Liver (tissue), 9 donors: ENCODE data around the gene EXOC6B. TPM values are rescaled to one million over a fixed set of nuclear protein-coding genes. Genes with fewer than 3 reads are reported as not detected.

ENCODE experiments used
- DNase-seq: peaks from one replicate; pipeline ENCODE4 v3.0.0-alpha.2; 2017; ENCODE audit warnings: low spot score
- H3K27ac ChIP-seq, 2 donors: one replicate each; pipeline ENCODE4 v1.7.0; 2013; ENCODE audit warnings: inconsistent platforms in 2 of 2, low read length in 2 of 2, control low read depth in 1 of 2, low read depth in 1 of 2, mild to moderate bottlenecking in 1 of 2
- H3K27me3 ChIP-seq, 4 donors: one replicate each; pipeline versions ENCODE4 v1.6.1 to v1.7.0; 2013; ENCODE audit warnings: low read length in 3 of 4, inconsistent platforms in 1 of 4, mild to moderate bottlenecking in 1 of 4, moderate library complexity in 1 of 4; ENCODE audit not compliant: control insufficient read depth in 4 of 4, insufficient read depth in 4 of 4
- H3K36me3 ChIP-seq, 4 donors: one replicate each; pipeline versions ENCODE4 v1.6.1 to v1.7.0; 2013; ENCODE audit warnings: low read length in 3 of 4, mild to moderate bottlenecking in 3 of 4, low read depth in 1 of 4, moderate library complexity in 1 of 4; ENCODE audit not compliant: control insufficient read depth in 4 of 4, insufficient read depth in 3 of 4
- H3K4me1 ChIP-seq, 4 donors: one replicate each; pipeline versions ENCODE4 v1.6.1 to v1.7.0; 2013; ENCODE audit warnings: low read length in 3 of 4, mild to moderate bottlenecking in 3 of 4, moderate library complexity in 1 of 4; ENCODE audit not compliant: control insufficient read depth in 4 of 4, insufficient read depth in 4 of 4
- H3K4me3 ChIP-seq, 3 donors: one replicate each; pipeline versions ENCODE4 v1.6.1 to v1.7.0; 2013; ENCODE audit warnings: low read length in 3 of 3, control low read depth in 1 of 3, low read depth in 1 of 3, mild to moderate bottlenecking in 1 of 3
- H3K9ac ChIP-seq, 2 donors: one replicate each; pipeline ENCODE4 v1.7.0; 2013; ENCODE audit warnings: low read length in 2 of 2, mild to moderate bottlenecking in 2 of 2, moderate library complexity in 2 of 2, control low read depth in 1 of 2, low read depth in 1 of 2
- H3K9me3 ChIP-seq, 4 donors: one replicate each; pipeline versions ENCODE4 v1.6.1 to v1.7.0; 2013; ENCODE audit warnings: low read length in 3 of 4; ENCODE audit not compliant: control insufficient read depth in 4 of 4
- ATF3 ChIP-seq: IDR thresholded peaks from 2 replicates; pipeline ENCODE4 v1.6.1; 2016; ENCODE audit warnings: antibody characterized with exemption
- CTCF ChIP-seq: fragments of 150-350 bp; IDR thresholded peaks from 2 replicates; pipeline ENCODE4 v1.5.1; 2017; ENCODE audit warnings: improper control_type of control experiment, low read depth, low read length; ENCODE audit not compliant: missing input control
- EGR1 ChIP-seq, 2 donors: IDR thresholded peaks; 2 replicates each; pipeline ENCODE4 v1.6.1; 2016 to 2018; ENCODE audit warnings: antibody characterized with exemption in 2 of 2, low read depth in 2 of 2
- FOXA1 ChIP-seq: IDR thresholded peaks from 2 replicates; pipeline ENCODE4 v1.6.1; 2016; ENCODE audit warnings: antibody characterized with exemption
- FOXA2 ChIP-seq: IDR thresholded peaks from 2 replicates; pipeline ENCODE4 v1.6.1; 2016; ENCODE audit warnings: antibody characterized with exemption
- HNF4A ChIP-seq, 2 donors: conservative IDR thresholded peaks; 2 replicates each; pipeline ENCODE4 v1.6.1; 2016; ENCODE audit warnings: antibody characterized with exemption in 2 of 2, mild to moderate bottlenecking in 2 of 2
- HNF4G ChIP-seq: IDR thresholded peaks from 2 replicates; pipeline ENCODE4 v1.6.1; 2016; ENCODE audit warnings: antibody characterized with exemption
- JUND ChIP-seq, 2 donors: IDR thresholded peaks; 2 replicates each; pipeline ENCODE4 v1.6.1; 2016; ENCODE audit warnings: antibody characterized with exemption in 2 of 2
- NR2F2 ChIP-seq: IDR thresholded peaks from 2 replicates; pipeline ENCODE4 v1.6.1; 2016; ENCODE audit warnings: antibody characterized with exemption
- RAD21 ChIP-seq, 2 donors: IDR thresholded peaks; 2 replicates each; pipeline ENCODE4 v1.6.1; 2016; ENCODE audit warnings: antibody characterized with exemption in 2 of 2, mild to moderate bottlenecking in 2 of 2
- REST ChIP-seq: IDR thresholded peaks from 2 replicates; pipeline ENCODE4 v1.6.1; 2016; ENCODE audit warnings: antibody characterized with exemption, mild to moderate bottlenecking
- RXRA ChIP-seq, 2 donors: IDR thresholded peaks; 2 replicates each; pipeline ENCODE4 v1.6.1; 2017 to 2018; ENCODE audit warnings: antibody characterized with exemption in 2 of 2, mild to moderate bottlenecking in 1 of 2
- SP1 ChIP-seq: IDR thresholded peaks from 2 replicates; pipeline ENCODE4 v1.6.1; 2018; ENCODE audit warnings: antibody characterized with exemption, mild to moderate bottlenecking
- TAF1 ChIP-seq: conservative IDR thresholded peaks from 2 replicates; pipeline ENCODE4 v1.6.1; 2016; ENCODE audit warnings: antibody characterized with exemption, mild to moderate bottlenecking
- YY1 ChIP-seq: IDR thresholded peaks from 2 replicates; pipeline ENCODE4 v1.6.1; 2016; ENCODE audit warnings: antibody characterized with exemption, mild to moderate bottlenecking
- WGBS: extraction: QIAGEN DNeasy Blood & Tissue Kit; methylation state at CpG from one replicate; pipeline ENCODE4 v1.1.7; 2013; 5-methylcytosine and 5-hydroxymethylcytosine counted together
- polyA plus RNA-seq, 2 donors: library from polyadenylated mRNA; stranded (reverse) in 1 of 2; unstranded in 1 of 2; fragments of 200-250 nt in 1 of 2; fragments of >200 nt in 1 of 2; fragmentation: Nextera tagmentation in 1 of 2; extraction: Ambion mirVana in 1 of 2; gene quantifications; one replicate each; pipeline versions ENCODE4 v1.2.1 to v1.2.3, GENCODE V29; 2013 to 2015
- total RNA-seq, 2 donors: library from RNA; depleted of rRNA; stranded (reverse); fragments of >200 nt; gene quantifications; one replicate each; pipeline ENCODE4 v1.2.3, GENCODE V29; 2014
- donor health status: healthy.
- donor health status: healthy.
- donor health status: healthy.
- donor health status: healthy.
- donor health status: healthy.

Gene EXOC6B
- total and polyA plus RNA-seq, 4 donors: 1.7 to 9.5 (median 5.5) TPM

- TF ChIP-seq REST (no peak), RAD21 (IDR thresholded peaks at IDR 0.05) (no peak), ATF3 (no peak), HNF4G (no peak), RXRA (IDR thresholded peaks at IDR 0.05) (no peak), TAF1 (no peak), NR2F2 (no peak)
Observed at GRCh38 chr2:72153026-72153791, 672.6 kb downstream of the EXOC6B start (continued).

GRCh38 chr2:72150861-72151356 lies 674.9 kb downstream of the EXOC6B start:
- peaks cover 0 to 7% (median 0%) of the 10 kb centered on the region in 4 donors for H3K9me3 ChIP-seq
- no peak overlapping the region for H3K4me3 ChIP-seq
- TF ChIP-seq YY1 (no peak), EGR1 (IDR thresholded peaks at IDR 0.05; ENCODE audit: low read depth in 2 of 2) (no peak), FOXA1 (no peak), HNF4G (no peak), FOXA2 (no peak), JUND (IDR thresholded peaks at IDR 0.05) (no peak), CTCF (no peak), SP1 (no peak), RXRA (IDR thresholded peaks at IDR 0.05) (no peak), HNF4A (conservative IDR thresholded peaks at IDR 0.05) (no peak)
- peaks cover 12 to 42% (median 25%) of the 10 kb centered on the region in 4 donors for H3K4me1 ChIP-seq
- H3K9ac ChIP-seq: no peak overlapping the region
- 68% methylated on average over 2 of the region's 2 CpGs for WGBS
- H3K36me3 ChIP-seq: no peaks in the 10 kb centered on the region
- H3K27me3 ChIP-seq: peaks cover 0 to 7% (median 5%) of the 10 kb centered on the region in 4 donors
- H3K27ac ChIP-seq: no peak overlapping the region
- no peak for DNase-seq
